ENCODE results near the gene NUMB.

GRCh38 chr14:73265721-73266046, 192.7 kb downstream of the NUMB start:
- TF ChIP-seq EZH2 (IDR thresholded peaks at IDR 0.05; ENCODE audit: insufficient read depth, poor library complexity, severe bottlenecking) (no peak), EZH2phosphoT487 (IDR thresholded peaks at IDR 0.05; ENCODE audit: insufficient read depth, low read depth) (no peak)

Measured in GM23248 (cell line).